ENCODE data around the gene KCTD12.

DNA sequence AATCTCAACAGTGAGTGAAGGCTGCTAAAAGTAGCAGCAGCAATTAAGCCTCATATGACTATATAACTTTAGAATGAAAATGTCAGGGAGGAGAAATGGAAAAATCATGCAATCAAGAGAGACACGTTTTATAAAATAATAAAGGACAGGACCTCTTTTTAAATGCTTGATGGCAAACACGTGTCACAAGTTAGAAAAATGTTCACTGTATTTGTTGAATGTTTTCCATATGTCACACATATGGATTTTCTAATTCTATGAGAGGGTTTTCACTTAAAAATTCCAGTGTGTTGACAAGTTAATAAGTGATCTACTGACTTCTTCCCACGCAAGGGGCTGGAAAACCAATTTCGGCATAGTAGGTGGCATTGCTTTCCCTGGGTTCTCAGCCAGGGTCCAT is 27.7 kb upstream of the KCTD12 start:
- TF ChIP-seq CTCF (conservative IDR thresholded peaks at IDR 0.05 in 1 of 2, IDR thresholded peaks at IDR 0.05 in 1 of 2; ENCODE audit: extremely low read depth in 1 of 2, insufficient read depth in 1 of 2, low read depth in 1 of 2, low read length in 2 of 2) (no peak), EZH2 (IDR thresholded peaks at IDR 0.05; ENCODE audit: borderline replicate concordance, low read length) (no peak)

Measured in mammary epithelial cell (primary cell).